ENCODE results near the gene TFB1M.
"Not testable (repeated sequence)": the region's sequence is repeated elsewhere in the genome, so short reads cannot be mapped to it uniquely, and the experiment has no call there.

The TFB1M gene

GRCh38 chr6:155314092-155314772, at the start of gene TFB1M:
TSS of gene TFB1M (minus strand) at chr6:155314484. CDS start at chr6:155314428, 56 bp downstream.
- DNase-seq (ENCODE audit: low read depth in 2 of 2) = peak; percentile 97 to 99

GRCh38 chr6:155364021-155364420, 49.7 kb upstream of the TFB1M start:
- DNase-seq (ENCODE audit: low read depth in 2 of 2) = not testable (repeated sequence)

DNA sequence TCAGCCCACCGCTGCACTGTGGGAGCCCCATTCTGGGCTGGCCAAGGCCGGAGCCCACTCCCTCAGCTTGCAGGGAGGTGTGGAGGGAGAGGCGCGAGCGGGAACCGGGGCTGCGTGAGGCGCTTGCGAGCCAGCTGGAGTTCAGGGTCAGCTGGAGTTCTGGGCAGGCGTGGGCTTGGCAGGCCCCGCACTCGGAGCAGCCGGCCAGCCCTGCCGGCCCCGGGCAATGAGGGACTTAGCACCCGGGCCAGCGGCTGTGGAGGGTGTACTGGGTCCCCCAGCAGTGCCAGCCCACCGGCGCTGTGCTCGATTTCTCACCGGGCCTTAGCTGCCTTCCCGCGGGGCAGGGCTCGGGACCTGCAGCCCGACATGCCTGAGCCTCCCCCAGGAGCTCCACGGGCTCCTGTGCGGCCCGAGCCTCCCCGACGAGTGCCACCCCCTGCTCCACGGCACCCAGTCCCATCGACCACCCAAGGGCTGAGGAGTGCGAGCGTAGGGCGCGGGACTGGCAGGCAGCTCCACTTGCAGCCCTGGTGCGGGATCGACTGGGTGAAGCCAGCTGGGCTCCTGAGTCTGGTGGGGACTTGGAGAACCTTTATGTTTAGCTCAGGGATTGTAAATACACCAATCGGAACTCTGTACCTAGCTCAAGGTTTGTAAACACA, 48.8 kb upstream of the TFB1M start:
- DNase-seq (ENCODE audit: low read depth in 2 of 2) = not testable (repeated sequence)

GRCh38 chr6:155354167-155354566, 39.9 kb upstream of the TFB1M start:
- DNase-seq (ENCODE audit: low read depth in 2 of 2) = no peak

DNA sequence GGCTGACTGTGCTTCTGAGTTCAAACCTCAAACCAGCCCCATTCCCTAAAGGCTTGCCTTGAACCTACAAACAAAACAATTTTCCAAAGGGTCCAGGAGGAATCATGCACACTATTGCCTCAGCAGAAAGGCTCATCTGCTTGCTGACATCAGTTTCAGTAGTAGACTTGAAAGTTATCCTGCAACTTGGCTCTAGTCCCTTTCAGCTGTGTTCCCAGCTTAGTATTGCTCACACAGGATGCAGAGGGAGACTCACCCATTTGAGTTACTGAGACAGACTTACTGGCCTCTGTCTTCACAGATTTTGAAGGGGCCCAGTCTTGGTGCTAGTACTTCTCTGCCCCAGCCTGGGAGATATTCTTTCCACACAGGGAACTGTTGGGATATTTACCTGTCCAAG, 38.5 kb upstream of the TFB1M start:
- no peak for DNase-seq (ENCODE audit: low read depth in 2 of 2)

DNA sequence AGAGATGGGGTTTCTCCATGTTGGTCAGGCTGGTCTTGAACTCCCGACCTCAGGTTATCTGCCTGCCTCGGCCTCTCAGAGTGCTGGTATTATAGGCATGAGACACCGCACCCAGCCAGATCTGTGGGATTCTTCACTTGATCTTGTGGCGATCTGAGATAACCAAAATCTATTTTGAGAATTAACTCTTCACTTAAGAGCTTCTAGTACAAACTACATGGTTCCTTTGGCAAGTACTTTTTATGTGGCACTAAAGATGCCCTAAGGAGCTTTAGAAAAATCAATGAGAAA, 37.8 kb upstream of the TFB1M start:
- DNase-seq (ENCODE audit: low read depth in 2 of 2) = no peak

- DNase-seq (ENCODE audit: low read depth in 2 of 2) = no peak
Measured at GRCh38 chr6:155351273-155352129, 37.2 kb upstream of the TFB1M start.

DNA sequence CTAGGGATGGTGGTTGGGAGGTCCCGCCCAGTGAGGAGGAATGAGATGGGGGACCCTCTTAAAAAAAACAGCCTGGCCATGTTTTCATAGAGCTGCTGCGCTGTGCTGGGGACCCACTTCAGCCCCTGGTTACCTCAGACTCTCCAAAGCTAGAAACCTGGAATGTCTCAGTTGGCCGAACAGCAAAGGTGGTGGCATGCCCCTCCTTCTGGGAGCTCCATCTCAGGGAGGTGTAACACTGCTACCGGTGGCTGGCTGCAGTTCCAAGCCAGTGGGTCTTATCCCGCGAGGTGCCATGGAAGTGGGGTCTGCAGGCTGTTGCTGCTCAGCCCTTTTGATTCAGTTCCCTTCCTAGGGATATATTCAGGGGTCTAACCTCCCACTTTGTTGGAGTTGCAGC, 35.7 kb upstream of the TFB1M start:
- no peak for DNase-seq (ENCODE audit: low read depth in 2 of 2)

DNA sequence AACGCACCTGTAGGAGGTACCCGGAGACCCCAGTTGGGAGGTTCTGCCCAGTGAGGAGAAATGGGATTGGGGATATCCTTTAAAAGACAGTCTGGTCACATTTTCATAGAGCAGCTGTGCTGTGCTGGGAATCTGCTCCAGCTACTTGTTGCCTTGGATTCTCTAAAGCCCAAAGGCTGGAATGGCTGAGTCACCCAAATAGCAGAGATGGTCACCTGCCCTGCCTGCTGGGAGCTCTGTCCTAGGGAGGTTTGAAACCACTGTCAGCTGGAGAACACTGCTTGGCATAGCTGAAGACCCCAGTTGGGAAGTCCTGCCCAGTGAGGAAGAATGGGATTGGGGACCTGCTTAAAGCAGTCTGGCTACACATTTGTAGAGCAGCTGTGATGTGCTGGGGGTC, 34.8 kb upstream of the TFB1M start:
- DNase-seq (ENCODE audit: low read depth in 2 of 2) = no peak

GRCh38 chr6:155347800-155348199, 33.5 kb upstream of the TFB1M start:
- no peak for DNase-seq (ENCODE audit: low read depth in 2 of 2)

GRCh38 chr6:155346957-155347356, 32.7 kb upstream of the TFB1M start:
- no peak for DNase-seq (ENCODE audit: low read depth in 2 of 2)

DNA sequence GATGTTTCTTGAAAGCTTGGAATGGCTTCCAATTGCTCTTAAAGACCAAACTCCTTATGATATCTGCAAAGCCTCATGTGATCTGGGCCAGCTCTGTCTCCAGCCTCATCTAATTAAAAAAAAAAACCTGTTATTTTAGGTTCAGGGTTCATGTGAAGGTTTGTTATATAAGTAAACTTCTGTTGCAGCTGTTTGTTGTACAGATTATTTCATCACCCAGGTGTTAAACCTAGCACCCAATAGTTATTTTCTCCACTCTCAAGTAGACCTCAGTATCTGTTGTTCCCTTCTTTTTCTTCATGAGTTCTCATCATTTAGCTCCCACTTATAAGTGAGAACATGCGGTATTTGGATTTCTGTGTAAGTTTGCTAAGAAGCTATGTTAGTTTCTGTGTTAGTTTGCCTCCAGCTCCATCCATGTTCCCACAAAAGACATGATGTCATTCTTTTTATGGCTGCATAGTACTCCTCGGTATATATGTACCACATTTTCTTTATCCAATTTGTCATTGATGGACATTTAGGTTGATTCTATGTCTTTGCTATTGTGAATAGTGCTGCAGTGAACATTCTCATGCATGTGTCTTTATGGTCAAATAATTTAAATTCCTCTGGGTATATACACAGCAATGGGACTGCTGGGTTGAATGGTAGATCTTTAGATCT, 30.2 kb upstream of the TFB1M start:
- DNase-seq (ENCODE audit: low read depth in 2 of 2) = no peak

GRCh38 chr6:155341130-155341828, 27.0 kb upstream of the TFB1M start:
- DNase-seq (ENCODE audit: low read depth in 2 of 2) = no peak

GRCh38 chr6:155340464-155341129, 26.3 kb upstream of the TFB1M start:
- no peak for DNase-seq (ENCODE audit: low read depth in 2 of 2)

DNA sequence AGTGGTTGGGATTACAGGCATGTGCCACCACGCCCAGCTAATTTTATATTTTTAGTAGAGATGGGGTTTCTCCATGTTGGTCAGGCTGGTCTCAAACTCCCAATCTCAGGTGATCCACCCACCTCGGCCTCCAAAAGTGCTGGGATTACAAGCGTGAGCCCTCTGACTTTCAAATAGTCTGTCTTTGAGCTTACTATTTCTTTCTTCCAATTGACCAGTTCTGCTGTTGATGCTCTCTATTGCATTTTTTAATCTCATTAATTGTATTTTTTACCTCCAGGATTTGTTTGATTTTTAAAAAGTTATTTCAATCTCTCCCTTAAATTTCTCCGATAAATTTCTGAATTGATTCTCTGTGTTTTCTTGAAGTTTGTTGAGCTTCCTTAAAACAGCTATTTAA, 25.6 kb upstream of the TFB1M start:
- DNase-seq (ENCODE audit: low read depth in 2 of 2) = not testable (repeated sequence)

DNA sequence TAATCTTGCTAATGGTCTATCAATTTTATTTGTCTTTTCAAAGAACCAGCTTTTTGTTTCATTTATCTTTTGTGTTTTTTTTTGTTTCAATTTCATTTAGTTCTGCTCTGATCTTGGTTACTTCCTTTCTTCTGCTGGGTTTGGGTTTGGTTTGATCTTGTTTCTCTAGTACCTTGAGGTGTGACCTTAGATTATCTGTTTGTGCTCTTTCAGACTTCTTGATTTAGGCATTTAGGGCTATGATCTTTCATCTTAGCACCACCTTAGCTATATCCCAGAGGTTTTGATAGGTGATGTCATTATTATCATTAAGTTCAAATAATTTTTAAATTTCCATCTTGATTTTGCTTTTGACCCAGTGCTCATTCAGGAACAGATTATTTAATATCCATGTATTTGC, 24.0 kb upstream of the TFB1M start:
- DNase-seq (ENCODE audit: low read depth in 2 of 2) = not testable (repeated sequence)

DNA sequence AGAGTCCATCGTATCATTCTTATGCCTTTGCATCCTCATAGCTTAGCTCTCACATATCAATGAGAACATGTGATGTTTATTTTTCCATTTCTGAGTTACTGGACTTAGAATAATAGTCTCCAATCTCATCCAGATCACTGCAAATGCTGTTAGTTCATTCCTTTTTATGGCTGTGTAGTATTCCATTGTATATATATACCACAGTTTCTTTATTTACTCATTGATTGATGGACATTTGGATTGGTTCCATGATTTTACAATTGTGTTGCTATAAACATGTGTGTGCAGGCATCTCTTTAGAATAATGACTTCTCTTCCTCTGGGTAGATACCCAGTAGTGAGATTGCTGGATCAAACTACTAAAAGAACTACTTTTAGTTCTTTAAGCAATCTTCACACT, 21.0 kb upstream of the TFB1M start:
- no peak for DNase-seq (ENCODE audit: low read depth in 2 of 2)

- DNase-seq (ENCODE audit: low read depth in 2 of 2) = not testable (repeated sequence)
Measured at GRCh38 chr6:155334073-155334472, 19.8 kb upstream of the TFB1M start.

DNA sequence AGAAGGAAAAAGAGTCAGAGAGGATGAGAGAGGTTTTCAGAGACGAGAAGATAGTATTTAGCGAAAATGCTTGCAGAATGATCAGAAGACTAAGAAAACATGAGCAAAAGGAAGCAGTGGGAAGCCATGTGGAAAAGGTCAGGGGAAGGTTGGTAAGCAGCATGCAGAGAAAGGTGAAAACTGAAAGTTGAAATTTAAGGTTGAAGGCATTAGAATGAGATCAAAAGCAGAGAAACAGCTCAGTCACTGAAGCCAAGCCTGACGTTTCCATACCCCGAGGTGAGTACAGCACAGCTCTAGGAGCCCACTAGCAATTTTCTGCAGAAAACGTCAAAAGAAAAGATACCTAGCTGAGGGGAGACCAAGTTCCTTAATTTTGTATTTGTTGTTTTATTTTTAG, 19.1 kb upstream of the TFB1M start:
- peak in 1 of 2 donors; percentile 2 for DNase-seq (ENCODE audit: low read depth in 2 of 2)

DNA sequence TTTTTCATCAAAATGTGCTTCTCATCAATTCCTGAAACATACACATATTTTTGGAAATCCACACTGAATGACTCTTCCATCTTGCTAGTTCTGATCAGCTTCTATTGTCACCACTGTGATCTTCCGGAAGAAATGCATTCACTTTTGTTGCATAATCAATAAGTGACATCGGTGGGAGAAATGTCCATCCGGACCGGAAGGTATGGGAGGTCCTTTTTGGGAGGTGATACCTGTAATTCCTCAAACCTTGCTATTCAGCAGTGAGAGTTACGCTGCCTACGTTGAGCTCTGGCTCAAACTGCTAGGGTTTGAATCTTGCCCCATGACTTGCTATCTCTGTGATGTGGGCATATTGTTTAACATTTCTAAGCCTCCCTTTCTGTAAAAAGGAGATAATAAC, 16.6 kb upstream of the TFB1M start:
- no peak for DNase-seq (ENCODE audit: low read depth in 2 of 2)

DNA sequence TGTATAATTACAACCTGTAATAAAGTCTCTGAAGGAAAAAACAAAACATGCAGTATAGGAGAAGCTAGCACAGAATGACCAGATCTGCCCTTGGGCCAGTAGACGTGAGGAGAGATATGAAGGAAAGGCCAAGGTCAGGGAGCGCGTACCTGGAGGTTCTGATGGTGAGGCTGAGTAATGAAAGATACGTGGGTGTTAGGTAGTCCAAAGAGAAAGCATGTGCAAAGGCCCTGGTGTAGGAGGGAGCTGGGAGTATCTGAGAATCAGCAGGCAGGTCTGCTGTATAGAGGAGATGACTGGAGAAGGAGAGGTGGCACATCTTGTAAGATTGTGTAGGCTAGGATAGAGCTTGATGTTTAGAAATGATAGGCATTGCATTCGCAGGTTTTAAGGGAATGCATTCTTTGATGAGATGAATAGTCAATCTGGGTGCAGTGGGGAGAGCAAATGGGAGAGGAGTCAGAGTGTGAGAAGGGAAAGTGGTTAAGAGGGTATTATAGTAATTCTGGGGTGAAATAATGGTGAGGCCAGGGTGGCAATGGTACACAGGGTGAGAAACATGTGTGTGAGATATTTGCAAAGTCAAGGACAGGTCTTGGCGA, 15.9 kb upstream of the TFB1M start:
- DNase-seq (ENCODE audit: low read depth in 2 of 2) = no peak
